Effector CD8-positive, alpha-beta T cell (primary cell): ENCODE measurements around the gene MAP1S.
A peak's percentile ranks its signal among the peaks of the same experiment; 100 is the strongest.

Source experiments
- DNase-seq: peaks from one replicate; lab custom pipeline; 2025; lab: John Stamatoyannopoulos, UW
- total RNA-seq, 4 experiments: gene quantifications; one replicate each; lab custom pipeline; 2026; lab: John Stamatoyannopoulos, UW

MAP1S gene
- total RNA-seq, result 32.1 to 53.6 (median 42.6) reads per million in 4 experiments

GRCh38 chr19:17718947-17719711, at the start of gene MAP1S:
Gene MAP1S (plus strand): TSS chr19:17719480. CDS start chr19:17719503, 23 bp downstream.
- peak; percentile 42 for DNase-seq

- no peak for DNase-seq
These were observed 47.4 kb upstream of the MAP1S start for GRCh38 chr19:17671906-17672305.

- DNase-seq, result no peak
These were observed 45.1 kb upstream of the MAP1S start for GRCh38 chr19:17673937-17674799.

- DNase-seq, result no peak
These were observed 43.0 kb upstream of the MAP1S start for GRCh38 chr19:17676295-17676694.

- no peak for DNase-seq
These were observed 42.3 kb upstream of the MAP1S start for GRCh38 chr19:17677002-17677401.

- no peak for DNase-seq
These were observed 40.4 kb upstream of the MAP1S start for GRCh38 chr19:17678836-17679235.

- DNase-seq, result no peak
These were observed 39.6 kb upstream of the MAP1S start for GRCh38 chr19:17679526-17680229.

GRCh38 chr19:17680230-17680722, 39.0 kb upstream of the MAP1S start:
- DNase-seq, result peak; percentile 2

- DNase-seq, result peak; percentile 1
These were observed 37.7 kb upstream of the MAP1S start for GRCh38 chr19:17681505-17682125.

- DNase-seq, result no peak
These were observed 37.0 kb upstream of the MAP1S start for GRCh38 chr19:17682273-17682672.

- no peak for DNase-seq
These were observed 36.2 kb upstream of the MAP1S start for GRCh38 chr19:17683078-17683477.

GRCh38 chr19:17684256-17684655, 35.0 kb upstream of the MAP1S start:
- DNase-seq, result no peak

- no peak for DNase-seq
These were observed 33.7 kb upstream of the MAP1S start for GRCh38 chr19:17685451-17686022.

GRCh38 chr19:17686023-17686521, 33.2 kb upstream of the MAP1S start:
- no peak for DNase-seq

- no peak for DNase-seq
These were observed 32.7 kb upstream of the MAP1S start for GRCh38 chr19:17686592-17687024.

GRCh38 chr19:17687141-17687856, 32.0 kb upstream of the MAP1S start:
- DNase-seq, result no peak

GRCh38 chr19:17687857-17688784, 31.2 kb upstream of the MAP1S start, which contains the start of gene UNC13A:
Gene UNC13A (minus strand): TSS chr19:17688354. CDS start chr19:17688199, 155 bp downstream.
- peak; percentile 11 for DNase-seq

GRCh38 chr19:17688853-17689595, 30.3 kb upstream of the MAP1S start:
- DNase-seq, result no peak
